ENCODE data around the gene TEX55. TPM values are rescaled to one million over a fixed set of nuclear protein-coding genes. Genes with fewer than 3 reads are reported as not detected.

TEX55 gene
- total RNA-seq, 3 donors from 2014 or later (not counting 1 experiment from before 2014, with no cell fraction given), result not detected

GRCh38 chr3:119147494-119147893 is 1.5 kb downstream of the TEX55 start:
- Histone ChIP-seq H3K27me3 (ENCODE audit: control insufficient read depth, insufficient read depth, low read length) (no peaks in the 10 kb centered on the region), H3K4me1 (ENCODE audit: control insufficient read depth, insufficient read depth, low read length) (no peaks in the 10 kb centered on the region), H3K4me3 (ENCODE audit: low read length) (no peak overlapping the region), H3K36me3 (ENCODE audit: control insufficient read depth, insufficient read depth, low read length) (no peaks in the 10 kb centered on the region), H3K9me3 (ENCODE audit: control insufficient read depth, insufficient read depth, low read length) (no peaks in the 10 kb centered on the region), H3K27ac (ENCODE audit: low read length) (no peak overlapping the region)
- H3K27me3 Mint-ChIP-seq (ENCODE audit: low read depth in 2 of 2), result peaks cover 0 to 3% of the 10 kb centered on the region in 2 donors
- H3K4me3 Mint-ChIP-seq, result no peak overlapping the region
- ATAC-seq, result no peak
- 48% methylated on average over 2 of the region's 2 CpGs for WGBS (ENCODE audit: insufficient coverage)
- no peak for TF ChIP-seq CTCF (IDR thresholded peaks at IDR 0.05)
- DNase-seq, result no peak
- no peaks in the 10 kb centered on the region for H3K36me3 Mint-ChIP-seq
- peaks cover 0 to 11% of the 10 kb centered on the region in 2 donors for H3K4me1 Mint-ChIP-seq
- intact Hi-C loops (cut with micrococcal nuclease), result loop anchor here (5.0 kb wide), 1 partner anchor 205 kb away; no protein-coding TSS in a partner anchor
- no peaks in the 10 kb centered on the region for H3K9me3 Mint-ChIP-seq
- H3K27ac Mint-ChIP-seq, result no peak overlapping the region

GRCh38 chr3:119148493-119149180 is 2.7 kb downstream of the TEX55 start:
- DNase-seq (no peak), ATAC-seq (no peak)
- Mint-ChIP-seq H3K36me3 (peaks cover 5% of the 10 kb centered on the region), H3K4me3 (no peak overlapping the region), H3K27ac (no peak overlapping the region), H3K4me1 (peaks cover 0 to 11% of the 10 kb centered on the region in 2 donors), H3K27me3 (ENCODE audit: low read depth in 2 of 2) (peaks cover 0 to 12% of the 10 kb centered on the region in 2 donors), H3K9me3 (peaks cover 2 to 3% of the 10 kb centered on the region in 2 donors)
- WGBS (ENCODE audit: insufficient coverage), result 90% methylated on average over 2 of the region's 2 CpGs
- H3K36me3 ChIP-seq (ENCODE audit: control insufficient read depth, insufficient read depth, low read length), result no peaks in the 10 kb centered on the region
- H3K9me3 ChIP-seq (ENCODE audit: control insufficient read depth, insufficient read depth, low read length), result no peaks in the 10 kb centered on the region
- H3K27me3 ChIP-seq (ENCODE audit: control insufficient read depth, insufficient read depth, low read length), result no peaks in the 10 kb centered on the region
- TF ChIP-seq CTCF (IDR thresholded peaks at IDR 0.05), result no peak
- no peak overlapping the region for H3K27ac ChIP-seq (ENCODE audit: low read length)
- intact Hi-C loops (cut with micrococcal nuclease), result loop anchor here (5.0 kb wide), 1 partner anchor 204 kb away; no protein-coding TSS in a partner anchor
- H3K4me1 ChIP-seq (ENCODE audit: control insufficient read depth, insufficient read depth, low read length), result no peaks in the 10 kb centered on the region
- H3K4me3 ChIP-seq (ENCODE audit: low read length), result no peak overlapping the region

GRCh38 chr3:119149484-119149883 is 3.5 kb downstream of the TEX55 start:
- H3K9me3 ChIP-seq (ENCODE audit: control insufficient read depth, insufficient read depth, low read length), result no peaks in the 10 kb centered on the region
- peaks cover 0 to 11% of the 10 kb centered on the region in 2 donors for H3K4me1 Mint-ChIP-seq
- peak overlapping the region in 1 of 2 donors; percentile 59 for H3K27ac Mint-ChIP-seq
- no peaks in the 10 kb centered on the region for H3K4me1 ChIP-seq (ENCODE audit: control insufficient read depth, insufficient read depth, low read length)
- TF ChIP-seq CTCF (IDR thresholded peaks at IDR 0.05), result no peak
- H3K27me3 ChIP-seq (ENCODE audit: control insufficient read depth, insufficient read depth, low read length), result no peaks in the 10 kb centered on the region
- ATAC-seq, result peak in 2 of 3 donors; percentile 39 to 64
- H3K4me3 Mint-ChIP-seq, result no peak overlapping the region
- H3K36me3 ChIP-seq (ENCODE audit: control insufficient read depth, insufficient read depth, low read length), result no peaks in the 10 kb centered on the region
- intact Hi-C loops (cut with micrococcal nuclease), result loop anchor here (5.0 kb wide), 1 partner anchor 203 kb away; no protein-coding TSS in a partner anchor
- peaks cover 1 to 12% of the 10 kb centered on the region in 2 donors for H3K27me3 Mint-ChIP-seq (ENCODE audit: low read depth in 2 of 2)
- H3K9me3 Mint-ChIP-seq, result peaks cover 5 to 7% of the 10 kb centered on the region in 2 donors
- no peak overlapping the region for H3K27ac ChIP-seq (ENCODE audit: low read length)
- 44% methylated on average over 1 of the region's 4 CpGs for WGBS (ENCODE audit: insufficient coverage)
- H3K36me3 Mint-ChIP-seq, result peaks cover 14% of the 10 kb centered on the region
- no peak overlapping the region for H3K4me3 ChIP-seq (ENCODE audit: low read length)
- DNase-seq, result peak in 1 of 2 donors; percentile 17

Measured in natural killer cell (primary cell).